Putamen (tissue), 1 donor: ENCODE results near the gene MAPK12.

Experiments used
- DNase-seq: peaks from one replicate; pipeline ENCODE4 v3.0.0-alpha.2; 2016; ENCODE audit warnings: low spot score

The MAPK12 gene

DNA sequence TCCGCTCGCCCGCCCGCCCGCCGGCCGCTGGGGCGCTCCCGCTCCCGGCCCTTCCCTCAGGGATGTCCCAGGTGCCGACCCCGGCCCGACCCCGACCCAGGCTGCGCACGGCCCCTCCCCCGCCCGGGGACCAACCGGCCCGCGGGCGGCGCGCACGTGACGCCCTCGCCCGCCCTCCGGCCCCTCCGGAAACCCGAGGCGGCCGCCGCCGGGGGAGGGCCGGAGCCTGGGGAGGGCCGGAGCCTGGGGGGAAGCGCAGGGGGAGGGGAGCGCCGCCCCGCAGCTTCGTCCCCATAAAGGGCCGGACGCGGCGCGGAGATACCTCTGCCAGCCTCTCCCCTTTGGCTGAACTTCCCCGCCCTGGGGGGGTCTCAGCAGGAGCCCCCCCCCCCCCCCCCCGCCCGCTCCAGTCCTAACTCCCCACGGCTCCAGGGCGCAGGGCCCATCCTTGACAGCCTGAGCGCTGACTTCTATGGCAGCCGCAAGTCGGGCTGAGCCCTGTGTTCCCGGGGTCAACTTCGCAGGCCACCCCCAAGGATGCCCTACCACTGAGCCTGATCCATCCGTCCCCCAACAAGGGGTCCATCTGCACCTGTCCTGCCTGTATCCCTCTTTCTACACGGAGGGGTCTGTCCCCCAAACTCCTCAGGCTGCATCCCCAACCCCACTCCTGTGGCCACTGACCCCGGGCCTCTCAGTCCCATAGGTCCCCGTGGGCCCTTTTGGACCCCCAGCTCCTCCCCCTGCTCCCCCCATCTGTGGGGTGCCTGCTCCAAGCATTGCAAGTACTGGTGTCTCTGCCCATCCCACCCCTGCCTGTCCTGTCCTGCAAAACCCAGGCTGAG, at the start of gene MAPK12:
MAPK12 (minus strand) TSS at position 69 of the 845 bp plus-strand sequence. CDS start 174 bp downstream, outside the sequence.
- DNase-seq, result no peak

DNA sequence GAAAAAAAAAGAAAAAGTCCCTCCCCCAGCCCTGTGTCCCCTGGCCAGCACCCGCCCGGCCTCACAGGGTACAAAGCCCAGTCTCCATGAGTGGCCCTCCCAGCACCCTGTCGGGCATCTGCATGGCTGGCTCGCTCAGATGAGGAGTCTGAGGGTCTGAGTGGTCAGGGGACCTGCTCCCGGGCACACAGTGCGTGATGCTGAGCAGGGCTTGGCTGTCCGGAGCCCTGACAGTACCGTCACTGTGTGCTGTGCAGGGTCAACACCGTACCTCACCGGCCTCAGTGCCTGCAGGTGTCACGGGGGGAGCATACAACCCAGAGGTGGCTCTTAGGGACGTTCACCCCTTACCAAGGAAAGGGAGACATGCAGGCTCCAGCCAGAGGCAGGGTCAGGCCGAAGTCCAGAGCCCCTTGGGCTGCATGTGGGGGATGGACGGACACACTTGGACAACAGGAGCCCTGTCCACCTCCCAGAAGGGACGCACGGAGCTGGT, 49.5 kb upstream of the MAPK12 start:
- no peak for DNase-seq

GRCh38 chr22:50310031-50310722, 48.7 kb upstream of the MAPK12 start:
- DNase-seq, result no peak

- DNase-seq, result no peak
Observed at GRCh38 chr22:50309601-50309991, 48.1 kb upstream of the MAPK12 start.

GRCh38 chr22:50308986-50309600, 47.6 kb upstream of the MAPK12 start:
- no peak for DNase-seq

- peak; percentile 52 for DNase-seq
Observed at GRCh38 chr22:50308597-50308935, 47.1 kb upstream of the MAPK12 start.

DNA sequence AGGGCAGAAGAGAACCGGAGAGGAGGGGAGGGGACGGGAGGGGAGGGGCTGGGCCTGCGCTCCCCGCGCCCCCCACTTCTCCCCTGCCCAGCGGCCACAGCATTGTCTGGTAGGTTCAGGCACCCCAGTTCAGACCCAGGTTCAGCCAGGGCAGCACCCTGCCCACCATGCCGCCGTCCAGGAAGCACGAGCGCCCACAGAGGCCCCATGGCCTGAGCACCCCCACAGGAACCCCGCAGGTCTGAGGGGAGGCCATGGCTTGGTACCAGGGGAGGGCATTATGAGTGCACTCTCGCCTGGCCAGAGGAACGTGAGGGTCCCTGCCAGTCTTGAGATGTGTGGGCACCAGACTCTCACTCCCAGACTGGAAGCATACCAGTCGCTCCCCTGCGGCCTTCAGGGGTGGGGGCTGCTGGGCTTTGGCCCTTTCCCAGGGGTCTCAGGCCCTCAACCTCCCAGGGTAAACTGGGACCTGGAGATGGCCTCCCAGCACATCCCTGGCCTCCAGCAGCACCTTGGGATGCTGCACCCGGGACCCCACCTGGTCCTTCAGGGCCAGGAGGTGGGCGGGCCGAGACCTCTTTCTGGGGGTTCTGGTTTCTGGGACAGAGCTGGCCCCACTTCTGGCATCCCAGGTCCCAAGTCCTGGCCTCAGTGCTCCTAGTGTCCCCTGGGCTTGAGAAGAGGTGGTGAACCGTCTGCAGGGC, 46.6 kb upstream of the MAPK12 start:
- no peak for DNase-seq

DNA sequence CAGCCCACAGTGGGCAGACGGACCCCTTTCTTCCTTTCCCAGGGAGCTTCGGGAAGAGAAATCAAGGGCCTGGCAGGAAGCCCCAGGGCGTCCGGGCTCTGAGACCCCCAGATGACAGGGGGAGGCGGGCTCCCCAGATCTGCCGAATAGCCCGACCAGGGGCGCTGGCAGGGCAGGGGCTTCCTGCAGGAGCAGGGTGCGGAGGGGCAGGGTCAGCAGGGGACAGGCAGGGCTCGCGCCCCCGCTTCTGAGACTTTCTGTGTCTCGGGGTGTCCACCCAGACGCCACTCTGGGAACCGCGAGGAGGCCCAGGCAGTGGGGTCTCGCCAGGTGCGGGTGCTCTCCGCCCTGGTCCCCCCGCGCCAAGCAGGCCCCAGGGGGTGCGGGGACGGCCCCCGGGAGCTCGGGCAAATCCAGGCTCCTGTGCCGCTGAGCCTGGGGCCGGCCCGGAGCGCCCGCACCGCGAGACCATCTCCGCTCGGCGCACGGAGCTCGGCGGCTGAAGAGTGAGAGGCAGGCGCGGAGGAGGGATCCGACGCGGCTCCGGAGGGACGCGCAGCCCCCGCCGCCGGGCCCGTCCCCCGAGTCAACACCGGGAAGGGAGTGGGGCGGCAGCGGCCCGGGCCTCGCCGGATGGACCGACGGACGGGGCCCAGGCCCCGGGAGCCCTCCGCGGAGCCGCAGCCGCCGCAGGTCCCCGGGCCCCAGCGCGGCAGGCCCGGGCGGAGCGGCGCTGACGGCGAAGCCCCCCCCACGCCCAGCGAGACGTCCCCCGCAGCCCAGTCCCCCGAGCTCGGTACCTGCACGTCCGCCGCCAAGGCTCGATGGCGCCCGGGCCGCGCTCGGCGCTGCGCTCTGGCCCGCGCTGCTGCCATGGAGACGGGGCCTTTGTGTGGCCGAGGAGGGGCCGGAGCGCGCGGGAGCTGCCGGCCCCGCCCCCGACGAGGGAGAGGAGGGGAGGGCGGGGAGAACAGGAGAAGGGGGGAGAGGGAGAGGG, 45.6 kb upstream of the MAPK12 start, which contains the start of gene PLXNB2:
PLXNB2 (minus strand) TSS at position 894 of the 997 bp plus-strand sequence. CDS start 17,062 bp downstream, outside the sequence.
- peak; percentile 89 for DNase-seq

DNA sequence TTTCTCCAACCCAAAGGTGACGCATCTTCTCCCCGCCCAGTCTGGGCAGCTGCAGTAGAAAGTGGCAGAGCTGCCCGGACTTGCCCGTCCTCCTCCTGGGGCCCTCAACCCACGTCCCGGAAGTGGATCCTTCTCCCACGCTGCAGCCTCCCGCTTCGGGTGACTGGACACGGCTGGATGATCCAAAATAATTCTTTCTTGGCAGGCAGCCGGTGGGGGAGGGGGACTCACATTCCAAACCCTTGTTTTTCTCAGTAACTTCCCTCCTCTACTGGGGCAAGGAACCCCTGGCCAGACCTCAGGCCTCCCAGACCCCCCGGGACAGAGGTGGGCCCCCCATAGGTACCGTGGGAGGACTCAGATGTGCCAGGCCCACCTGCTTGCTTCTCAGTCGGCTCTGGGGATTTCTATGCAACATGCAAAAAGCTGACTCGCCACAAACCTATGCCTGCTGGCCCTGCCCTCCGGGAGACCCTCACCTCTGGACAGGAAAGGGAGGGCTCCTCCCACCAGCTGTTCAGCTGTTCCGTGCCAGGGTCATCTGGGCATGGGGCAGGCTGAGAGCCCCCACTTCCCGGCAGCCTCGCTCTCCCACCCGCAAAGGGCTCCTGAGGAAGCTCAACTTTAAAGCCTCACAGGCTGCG, 44.6 kb upstream of the MAPK12 start:
- peak; percentile 39 for DNase-seq

DNA sequence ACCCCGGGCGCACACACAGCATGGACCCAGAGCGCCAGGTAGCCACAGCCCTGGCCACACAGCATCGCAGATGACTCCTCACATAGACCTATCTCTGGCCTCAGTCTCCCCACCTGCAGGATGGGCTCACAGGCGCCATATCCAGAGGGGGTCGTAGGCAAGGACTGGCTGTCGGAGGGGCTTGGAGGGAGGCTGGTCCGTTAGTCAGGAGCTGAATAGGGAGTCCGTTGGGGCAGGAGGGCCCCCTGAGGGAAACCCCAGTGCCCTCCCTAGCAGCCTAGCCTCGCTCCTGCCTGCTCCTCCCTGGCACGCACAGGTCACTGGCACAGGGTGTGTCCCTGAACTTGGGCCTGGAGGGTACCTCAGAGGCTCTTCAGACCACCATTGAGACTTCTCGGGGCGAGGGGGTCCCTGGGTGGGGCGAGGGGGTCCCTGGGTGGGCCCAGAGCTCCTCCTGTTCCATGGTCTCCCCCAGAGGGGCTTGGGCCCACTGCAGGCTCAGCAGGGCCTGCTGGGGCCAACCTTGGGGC, 44.0 kb upstream of the MAPK12 start:
- no peak for DNase-seq

DNA sequence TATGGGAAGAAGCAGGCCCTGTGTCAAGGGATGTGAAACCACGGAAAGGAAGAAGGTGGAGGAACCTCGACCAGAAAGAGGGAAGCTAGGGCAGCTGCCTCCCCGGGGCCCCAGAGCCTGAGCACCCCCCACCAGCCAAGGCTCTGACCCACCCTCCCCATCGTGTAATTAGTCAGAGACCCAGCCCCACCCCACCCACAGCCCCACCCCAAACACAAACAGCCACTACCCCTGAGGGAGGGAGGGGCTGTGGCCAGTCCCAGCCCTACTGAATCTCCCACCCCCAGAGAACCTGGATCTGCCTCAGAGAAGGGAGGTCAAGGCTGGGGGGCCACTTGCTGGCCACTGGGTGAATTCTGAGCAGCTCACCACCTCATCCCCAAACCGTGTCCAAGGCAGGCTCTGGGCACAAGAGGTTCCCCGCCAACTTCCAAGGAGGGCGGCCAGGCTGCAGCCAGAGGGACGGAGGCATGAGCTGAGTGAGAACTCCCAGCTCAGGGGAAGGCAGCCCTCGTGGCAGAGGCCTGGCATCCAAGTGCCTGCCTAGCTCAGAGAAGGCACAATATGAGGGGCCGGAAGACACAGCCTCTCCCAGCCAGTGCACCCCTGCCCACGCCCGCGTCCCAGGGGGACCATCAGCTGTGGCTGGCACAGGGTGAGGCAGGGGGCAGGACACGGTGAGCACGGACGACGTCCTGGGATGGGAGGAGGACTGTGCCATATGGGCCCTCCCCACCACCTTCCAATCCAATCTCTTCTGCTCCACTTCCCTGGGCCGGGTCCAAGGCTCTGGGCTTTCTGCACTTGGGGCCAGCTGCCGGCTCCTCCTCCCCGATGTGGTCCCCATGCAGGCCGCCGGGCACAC, 43.3 kb upstream of the MAPK12 start:
- peak; percentile 62 for DNase-seq

DNA sequence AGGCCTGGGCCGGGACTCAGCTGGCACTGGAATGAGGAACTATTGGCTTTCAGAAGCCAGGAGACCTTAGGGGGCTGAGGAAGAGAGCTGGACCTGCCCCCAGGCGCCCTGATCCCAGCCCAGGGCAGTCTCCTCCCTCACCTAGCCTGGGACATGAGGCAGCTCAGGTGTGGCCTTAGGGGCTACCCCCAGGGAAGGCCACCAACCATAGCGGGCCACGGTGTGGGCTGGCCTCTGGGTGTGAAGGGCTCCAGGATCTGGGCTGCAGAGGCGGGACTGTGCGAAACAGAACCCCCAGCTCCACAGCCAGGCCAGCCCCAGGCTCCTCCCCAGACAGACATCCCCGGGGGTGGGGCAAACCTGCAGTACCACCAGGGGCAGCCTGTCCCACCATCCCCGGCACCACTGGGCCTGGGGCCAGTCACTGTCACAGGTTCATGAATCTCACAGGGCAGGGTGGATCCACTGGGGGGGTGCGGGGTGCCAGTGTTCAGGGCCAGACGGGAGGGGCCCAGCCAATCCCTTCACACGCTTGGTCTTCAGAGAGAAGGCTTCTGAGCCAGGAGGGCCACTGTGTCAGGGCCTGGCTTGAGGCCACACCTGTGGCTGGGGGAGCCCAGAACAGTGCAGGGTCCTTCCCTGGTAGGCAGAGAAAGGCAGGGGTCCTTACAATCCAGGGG, 42.5 kb upstream of the MAPK12 start:
- DNase-seq, result peak; percentile 45

GRCh38 chr22:50303515-50303847, 42.0 kb upstream of the MAPK12 start:
- no peak for DNase-seq

- DNase-seq, result no peak
Observed at GRCh38 chr22:50302564-50302963, 41.1 kb upstream of the MAPK12 start.

DNA sequence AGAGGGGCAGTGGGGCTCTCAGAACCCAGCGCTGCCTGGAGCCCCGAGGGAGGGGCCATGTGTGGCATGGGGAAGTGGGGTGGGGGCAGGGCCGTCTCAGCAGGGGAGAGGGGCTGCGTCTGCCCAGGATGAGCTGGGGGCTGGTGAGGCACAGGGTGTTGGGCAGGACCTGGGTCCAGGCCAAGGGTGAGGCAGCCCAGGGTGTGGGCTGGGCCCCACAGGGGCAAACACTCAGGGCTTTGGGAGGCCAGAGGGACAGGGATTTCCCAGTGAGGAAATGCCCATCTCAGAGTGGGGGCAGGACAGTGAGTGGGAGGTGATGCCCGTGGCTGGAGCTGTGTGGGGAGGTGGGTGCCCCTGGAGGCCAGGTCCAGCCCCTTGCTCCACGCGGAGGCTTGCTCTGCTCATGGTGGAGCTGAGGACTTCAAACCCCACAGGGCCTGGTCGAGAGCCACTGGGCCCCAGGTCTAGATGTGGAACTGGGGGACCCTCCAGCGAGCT, 40.6 kb upstream of the MAPK12 start:
- no peak for DNase-seq

DNA sequence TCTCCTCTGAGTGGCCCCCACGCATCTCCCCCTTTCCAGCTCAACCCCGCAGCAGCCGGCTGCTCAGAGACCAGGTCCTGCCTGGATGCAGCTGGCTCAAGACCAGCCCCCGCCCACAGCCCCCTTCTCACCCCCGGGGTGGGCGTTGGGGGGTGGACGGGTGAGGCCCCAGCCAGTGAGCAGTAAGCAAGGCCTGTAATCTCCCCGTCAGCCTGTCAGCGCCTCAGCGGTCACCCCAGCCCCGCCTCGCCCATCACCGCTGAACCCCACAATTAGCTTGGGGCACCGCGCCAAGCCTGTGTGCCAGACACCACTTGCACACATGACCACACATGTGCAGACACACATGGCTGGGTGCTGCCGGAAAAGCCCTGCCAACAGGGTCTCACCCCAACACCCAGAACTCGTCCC, 40.1 kb upstream of the MAPK12 start:
- DNase-seq, result no peak

- DNase-seq, result no peak
Observed at GRCh38 chr22:50300620-50301257, 39.3 kb upstream of the MAPK12 start.
